HG03103 (cell line): ENCODE results near the gene FAM114A1.
"Not testable (repeated sequence)": the region's sequence is repeated elsewhere in the genome, so short reads cannot be mapped to it uniquely, and the experiment has no call there.

Experiments
- ATAC-seq: cut with Tn5 transposase; IDR thresholded peaks from one replicate; pipeline ENCODE4 v1.9.1; 2021; ENCODE audit warnings: low read depth; ENCODE audit not compliant: unreplicated experiment

Gene FAM114A1

GRCh38 chr4:38898245-38898644, 30.6 kb downstream of the FAM114A1 start:
- no peak for ATAC-seq

GRCh38 chr4:38902221-38902620, 34.6 kb downstream of the FAM114A1 start:
- ATAC-seq: no peak

GRCh38 chr4:38902695-38903094, 35.1 kb downstream of the FAM114A1 start:
- ATAC-seq: no peak

- no peak for ATAC-seq
Observed at GRCh38 chr4:38904090-38904666, 36.6 kb downstream of the FAM114A1 start.

GRCh38 chr4:38904682-38905081, 37.1 kb downstream of the FAM114A1 start:
- ATAC-seq: no peak

GRCh38 chr4:38905652-38906385, 38.2 kb downstream of the FAM114A1 start:
- ATAC-seq: no peak

GRCh38 chr4:38907696-38908270, 40.2 kb downstream of the FAM114A1 start:
- ATAC-seq: no peak

GRCh38 chr4:38909015-38909414, 41.4 kb downstream of the FAM114A1 start:
- ATAC-seq: no peak

- ATAC-seq: no peak
Observed at GRCh38 chr4:38911257-38911656, 43.7 kb downstream of the FAM114A1 start.

- no peak for ATAC-seq
Observed at GRCh38 chr4:38914854-38915253, 47.2 kb downstream of the FAM114A1 start.

- not testable (repeated sequence) for ATAC-seq
Observed at GRCh38 chr4:38916267-38916666, 48.7 kb downstream of the FAM114A1 start.

GRCh38 chr4:38917481-38918025, 49.9 kb downstream of the FAM114A1 start:
- ATAC-seq: no peak

- no peak for ATAC-seq
Observed at GRCh38 chr4:38919494-38919893, 51.9 kb downstream of the FAM114A1 start.

- ATAC-seq: no peak
Observed at GRCh38 chr4:38920186-38920585, 52.6 kb downstream of the FAM114A1 start.

- ATAC-seq: no peak
Observed at GRCh38 chr4:38920677-38921076, 53.1 kb downstream of the FAM114A1 start.

GRCh38 chr4:38921151-38921550, 53.5 kb downstream of the FAM114A1 start:
- no peak for ATAC-seq

- no peak for ATAC-seq
Observed at GRCh38 chr4:38923746-38924145, 56.1 kb downstream of the FAM114A1 start.

- no peak for ATAC-seq
Observed at GRCh38 chr4:38924353-38924752, 56.7 kb downstream of the FAM114A1 start.

GRCh38 chr4:38925492-38926413, 58.1 kb downstream of the FAM114A1 start:
- ATAC-seq: no peak

GRCh38 chr4:38926896-38927295, 59.3 kb downstream of the FAM114A1 start:
- ATAC-seq: no peak

GRCh38 chr4:38928568-38928967, 61.0 kb downstream of the FAM114A1 start:
- no peak for ATAC-seq
